Progenitor cell of endocrine pancreas (in vitro differentiated cells): ENCODE measurements around the gene DUSP5. TPM values are rescaled to one million over a fixed set of nuclear protein-coding genes. Genes with fewer than 3 reads are reported as not detected.
A peak's percentile ranks its signal among the peaks of the same experiment; 100 is the strongest.

ENCODE experiments used
- DNase-seq: peaks from one replicate; pipeline ENCODE4 v3.0.0; 2021; ENCODE audit warnings: low spot score; ENCODE audit not compliant: unreplicated experiment
- H3K27ac Mint-ChIP-seq: 2 replicates; pipeline ENCODE4 v1.8.0; 2021; ENCODE audit warnings: mild to moderate bottlenecking, moderate library complexity, mixed read lengths
- H3K27me3 Mint-ChIP-seq: 2 replicates; pipeline ENCODE4 v1.8.0; 2021; ENCODE audit warnings: mixed read lengths
- H3K36me3 Mint-ChIP-seq: 2 replicates; pipeline ENCODE4 v1.8.0; 2022; ENCODE audit warnings: mixed read lengths; ENCODE audit not compliant: insufficient read depth
- H3K4me1 Mint-ChIP-seq: 2 replicates; pipeline ENCODE4 v1.8.0; 2021; ENCODE audit warnings: low read depth, mixed read lengths
- H3K4me3 Mint-ChIP-seq: 2 replicates; pipeline ENCODE4 v1.8.0; 2021; ENCODE audit warnings: low read depth, mild to moderate bottlenecking, moderate library complexity, mixed read lengths
- H3K9me3 Mint-ChIP-seq: 2 replicates; pipeline ENCODE4 v1.8.0; 2021; ENCODE audit warnings: low read depth, mixed read lengths
- CTCF ChIP-seq: fragments of 200-600 bp; sonication (generic); IDR thresholded peaks from one replicate; pipeline ENCODE4 v1.5.0; 2021; ENCODE audit warnings: antibody characterized with exemption, mild to moderate bottlenecking; ENCODE audit not compliant: unreplicated experiment
- total RNA-seq: library from RNA; stranded (reverse); gene quantifications from 2 replicates; pipeline ENCODE4 v1.2.1, GENCODE V29; 2021

DUSP5 gene
- total RNA-seq, 1 donor from 2014 or later, result 92.9 TPM

GRCh38 chr10:110498982-110499795, 1.5 kb downstream of the DUSP5 start:
- peak overlapping the region; percentile 92 for H3K27ac Mint-ChIP-seq
- TF ChIP-seq CTCF, result peak; percentile 12
- no peak for DNase-seq
- peaks cover 60% of the 10 kb centered on the region for H3K4me1 Mint-ChIP-seq
- no peaks in the 10 kb centered on the region for H3K27me3 Mint-ChIP-seq
- H3K9me3 Mint-ChIP-seq, result no peaks in the 10 kb centered on the region
- H3K36me3 Mint-ChIP-seq, result peaks cover 9% of the 10 kb centered on the region
- H3K4me3 Mint-ChIP-seq, result peak overlapping the region; percentile 88

GRCh38 chr10:110499796-110500514, 2.2 kb downstream of the DUSP5 start:
- Mint-ChIP-seq H3K4me1 (peaks cover 60% of the 10 kb centered on the region), H3K27me3 (no peaks in the 10 kb centered on the region), H3K36me3 (peaks cover 12% of the 10 kb centered on the region), H3K4me3 (peak overlapping the region; percentile 88), H3K27ac (peak overlapping the region; percentile 95), H3K9me3 (no peaks in the 10 kb centered on the region)
- TF ChIP-seq CTCF, result no peak
- no peak for DNase-seq

- TF ChIP-seq CTCF, result no peak
- Mint-ChIP-seq H3K36me3 (peaks cover 12% of the 10 kb centered on the region), H3K27me3 (no peaks in the 10 kb centered on the region), H3K4me1 (peaks cover 60% of the 10 kb centered on the region), H3K4me3 (peak overlapping the region; percentile 88), H3K27ac (peak overlapping the region; percentile 95), H3K9me3 (no peaks in the 10 kb centered on the region)
- DNase-seq, result no peak
Observed at GRCh38 chr10:110500515-110500905, 2.8 kb downstream of the DUSP5 start.

- H3K27me3 Mint-ChIP-seq, result no peaks in the 10 kb centered on the region
- DNase-seq, result peak; percentile 52
Observed at GRCh38 chr10:110501142-110501937, 3.6 kb downstream of the DUSP5 start.

More at GRCh38 chr10:110501142-110501937, 3.6 kb downstream of the DUSP5 start:
- Mint-ChIP-seq H3K27ac (peak overlapping the region; percentile 95), H3K4me3 (peak overlapping the region; percentile 88), H3K36me3 (peaks cover 15% of the 10 kb centered on the region), H3K9me3 (no peaks in the 10 kb centered on the region), H3K4me1 (peaks cover 52% of the 10 kb centered on the region)
- no peak for TF ChIP-seq CTCF
